H1 (cell line): ENCODE data around the gene ICA1. TPM values are rescaled to one million over a fixed set of nuclear protein-coding genes. Genes with fewer than 3 reads are reported as not detected.

Experiments
- HDAC2 ChIP-seq, 2 experiments: fragments of 300-600 bp in 1 of 2; sonication (generic) in 1 of 2; IDR thresholded peaks; 2 replicates each; pipeline ENCODE4 v1.6.1; 2011 to 2012; ENCODE audit warnings: low read depth in 2 of 2, low read length in 2 of 2, mild to moderate bottlenecking in 2 of 2, moderate library complexity in 2 of 2, borderline replicate concordance in 1 of 2, inconsistent platforms in 1 of 2
- NRF1 ChIP-seq: IDR thresholded peaks from 2 replicates; pipeline ENCODE4 v1.6.1; 2011; ENCODE audit warnings: mild to moderate bottlenecking, low read depth, low read length, improper control_type of control experiment
- POU5F1 ChIP-seq: IDR thresholded peaks from 2 replicates; pipeline ENCODE4 v1.6.1; 2011; ENCODE audit warnings: low read depth, mild to moderate bottlenecking, low read length, moderate library complexity
- SP2 ChIP-seq: IDR thresholded peaks from 2 replicates; pipeline ENCODE4 v1.6.1; 2012; ENCODE audit warnings: mild to moderate bottlenecking, low read length, inconsistent platforms
- polyA plus RNA-seq, 7 experiments: library from polyadenylated mRNA; depleted of rRNA in 3 of 7; stranded (reverse) in 5 of 7; unstranded in 2 of 7; fragments of >200 nt in 5 of 7; fragments of 200-250 nt in 2 of 7; gene quantifications; 1 replicate in 5 of 7; 2 replicates in 1 of 7; 4 replicates in 1 of 7; pipeline versions ENCODE4 v1.2.1 to v1.2.3, GENCODE V29; 2011 to 2013; ENCODE audit warnings: missing spikeins in 2 of 7, mixed read lengths in 2 of 7
- total RNA-seq: library from RNA; stranded (reverse); fragmentation: NEBNext Ultra II Directional; extraction: Animal tissue kit (Norgen Biotek cat#: 25700); gene quantifications from 2 replicates; pipeline ENCODE4 v1.2.1, GENCODE V29; 2021

Gene ICA1
- total and polyA plus RNA-seq, 2 of the 8 experiments (the other 6 are each of a cell fraction or from before 2014, with no cell fraction given), result 14.9 to 37.1 TPM

DNA sequence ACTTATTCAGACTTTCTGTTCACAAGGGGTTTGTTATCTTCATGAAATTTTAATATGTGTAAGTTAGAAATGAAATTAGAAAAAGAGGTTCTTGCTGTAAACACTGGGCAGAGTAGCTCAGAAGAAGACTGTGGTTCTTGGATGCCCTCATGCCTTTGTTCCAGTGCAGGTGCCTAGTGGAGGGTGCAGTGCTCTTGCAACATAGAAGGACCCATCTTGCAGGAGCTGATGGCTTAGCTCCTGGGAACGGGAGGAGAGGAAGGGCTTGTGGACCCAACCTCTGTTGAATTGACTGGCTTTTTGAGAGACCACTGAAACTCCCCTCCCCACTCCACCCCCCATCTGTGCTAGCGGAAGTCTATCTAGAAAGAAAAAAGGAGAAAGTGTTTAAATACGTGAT, 176.5 kb downstream of the ICA1 start (continued):
- TF ChIP-seq POU5F1 (no peak), NRF1 (no peak), SP2 (no peak), HDAC2 (IDR thresholded peaks at IDR 0.05; ENCODE audit: borderline replicate concordance in 1 of 2, low read depth in 2 of 2, low read length in 2 of 2) (no peak)
